Stimulated activated naive CD8-positive, alpha-beta T cell treated with anti-CD3 and anti-CD28 coated beads, Interleukin-15, Interleukin-2, amounts not matched to agents 100 U/mL and 50 U/mL, for 24 hours (primary cell): ENCODE measurements around the gene HAO2.

Source experiments
- ATAC-seq: fragments of 150-1000 bp; cut with Tn5 transposase; one replicate; pipeline ENCODE4 v1.10.0; 2021
- DNase-seq: peaks from one replicate; pipeline ENCODE4 v3.0.0; 2021

The HAO2 gene

DNA sequence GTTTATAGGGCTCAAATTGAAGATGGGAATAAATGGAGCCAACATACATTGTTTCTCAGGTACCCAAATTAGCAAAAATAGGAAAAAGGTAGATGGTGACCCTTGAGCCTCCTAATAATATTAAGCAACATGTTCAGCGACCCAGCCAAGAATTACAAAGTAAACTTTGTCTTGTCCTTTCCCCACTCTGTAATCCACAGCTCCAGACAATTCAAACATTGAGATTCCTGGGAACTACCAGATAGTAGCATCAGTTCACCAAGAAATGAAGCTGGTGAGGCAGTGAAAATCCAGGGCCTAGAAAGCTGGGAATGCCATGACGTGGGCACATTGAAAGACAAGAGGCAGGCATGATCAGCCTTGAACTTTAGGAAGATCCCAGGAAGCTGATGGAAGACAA, 11.7 kb downstream of the HAO2 start:
- ATAC-seq (no peak), DNase-seq (no peak)

DNA sequence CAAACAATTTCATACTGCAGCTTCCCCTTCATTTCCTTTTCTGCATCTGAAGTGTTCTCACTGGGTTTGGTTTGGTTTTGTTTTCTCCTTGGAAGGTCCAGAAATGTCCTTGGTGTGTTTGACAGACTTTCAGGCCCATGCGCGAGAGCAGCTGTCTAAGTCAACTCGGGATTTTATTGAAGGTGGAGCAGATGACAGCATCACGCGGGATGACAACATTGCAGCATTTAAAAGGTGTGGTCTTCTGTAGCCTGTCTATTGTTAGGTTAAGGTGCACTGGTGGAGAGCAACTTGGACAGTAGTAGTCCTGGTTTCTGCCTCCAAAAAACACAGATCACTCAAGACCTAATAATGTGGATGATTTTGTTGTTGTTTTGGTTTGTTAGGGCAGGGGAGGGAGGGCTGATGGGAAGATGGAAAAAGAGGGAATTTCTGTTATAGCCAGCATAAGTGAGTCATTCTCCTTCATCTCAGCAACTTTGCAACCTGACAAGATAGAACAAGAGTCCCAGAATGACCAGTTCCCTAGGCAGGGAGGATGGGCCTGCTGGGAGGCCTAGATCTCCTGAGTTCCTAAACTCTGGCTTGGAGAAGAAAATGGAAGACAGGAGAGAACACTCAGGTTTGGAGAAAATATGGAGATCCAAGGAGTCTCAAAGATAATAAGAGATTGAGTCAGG, 12.5 kb downstream of the HAO2 start:
- DNase-seq (no peak), ATAC-seq (no peak)

DNA sequence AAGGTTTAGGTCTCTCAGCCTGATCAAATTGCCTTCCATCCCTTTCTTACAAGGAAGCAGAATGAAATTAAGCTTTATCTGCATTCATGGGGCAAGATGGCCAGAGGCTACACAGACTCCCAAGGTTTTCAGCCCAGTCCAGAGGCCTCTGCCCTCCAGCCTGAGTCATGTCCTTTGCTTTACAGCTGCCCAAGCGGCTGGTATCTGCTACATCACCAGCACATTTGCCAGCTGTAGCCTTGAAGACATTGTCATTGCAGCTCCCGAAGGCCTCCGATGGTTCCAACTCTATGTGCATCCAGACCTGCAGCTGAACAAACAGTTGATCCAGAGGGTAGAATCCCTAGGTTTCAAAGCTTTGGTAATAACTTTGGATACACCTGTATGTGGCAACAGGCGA, 16.0 kb downstream of the HAO2 start:
- ATAC-seq, result no peak
- DNase-seq, result no peak

DNA sequence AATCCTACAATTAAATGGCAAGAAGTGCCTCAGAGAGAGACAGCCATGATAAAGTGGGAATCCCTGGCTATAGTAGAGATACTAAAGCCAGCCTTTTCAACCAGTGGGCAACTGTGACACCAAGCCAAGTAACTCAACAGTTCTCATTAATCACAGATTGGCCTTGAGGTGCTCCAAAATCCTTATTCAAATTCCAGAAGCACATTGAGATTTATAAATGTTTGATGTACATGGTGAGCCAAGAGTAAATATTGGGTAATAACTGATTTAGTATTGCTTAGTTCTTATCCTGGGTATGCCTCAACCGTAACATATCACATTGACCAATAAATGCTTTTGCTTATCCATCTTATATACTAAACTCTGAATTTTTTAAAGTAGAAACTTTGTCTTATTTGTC, 17.1 kb downstream of the HAO2 start:
- ATAC-seq, result no peak
- no peak for DNase-seq

DNA sequence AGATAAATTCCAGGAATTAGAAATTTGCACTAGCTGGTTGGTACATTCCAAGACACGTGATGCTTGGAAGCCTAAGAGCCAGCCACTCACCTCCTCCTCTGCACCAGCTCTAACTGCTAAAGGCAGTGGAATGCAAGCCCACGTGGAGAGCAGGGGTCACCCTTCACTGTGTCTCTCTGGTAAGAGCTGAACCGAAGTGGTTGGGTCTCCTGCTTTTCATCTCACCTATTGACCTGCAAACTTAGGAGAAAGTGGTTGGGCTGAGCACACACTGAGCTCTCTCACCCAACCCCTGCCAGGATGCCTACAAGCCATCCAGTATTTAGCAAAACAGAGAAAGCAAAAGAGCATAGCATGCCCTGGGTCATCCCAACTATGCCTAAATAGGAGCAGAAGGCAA, 19.3 kb downstream of the HAO2 start:
- ATAC-seq, result no peak
- DNase-seq, result no peak

DNA sequence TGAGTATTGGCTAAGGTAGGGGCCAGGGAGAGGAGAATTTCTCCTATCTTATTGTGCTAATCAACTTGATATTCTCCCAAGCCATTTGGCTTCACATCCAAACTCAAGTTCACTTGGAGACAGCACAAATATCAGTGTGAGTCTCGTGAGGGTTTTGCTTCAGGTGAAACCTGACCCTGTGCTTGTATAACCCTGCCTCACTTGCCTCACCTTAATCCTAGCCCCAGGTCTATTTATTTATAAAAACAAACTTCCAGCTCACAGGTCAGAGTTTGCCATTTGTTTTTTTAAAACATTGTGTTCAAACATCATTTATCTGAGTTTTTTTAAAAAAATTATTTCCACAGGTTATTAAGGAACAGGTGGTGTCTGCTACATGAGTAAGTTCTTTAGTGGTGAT, 19.9 kb downstream of the HAO2 start:
- no peak for ATAC-seq
- DNase-seq, result no peak

DNA sequence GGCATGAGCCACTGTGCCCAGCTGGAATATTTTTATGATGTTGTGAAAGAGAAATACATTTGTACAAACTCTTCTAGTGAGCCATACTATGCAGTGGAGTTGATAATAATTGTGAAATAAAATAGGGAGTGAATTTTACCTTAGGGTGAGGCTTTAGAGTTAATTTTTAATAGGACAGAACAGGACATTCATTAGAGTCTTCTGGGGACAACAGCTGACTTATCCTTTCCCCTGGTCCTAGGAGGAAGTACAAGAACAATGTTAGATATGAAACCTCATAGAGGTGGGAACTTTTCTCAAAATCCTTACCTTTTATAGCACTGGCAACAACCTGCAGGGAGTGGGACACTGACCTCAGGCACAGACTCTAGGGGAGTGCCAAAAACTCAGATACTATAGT, 21.9 kb downstream of the HAO2 start:
- DNase-seq (no peak), ATAC-seq (no peak)

DNA sequence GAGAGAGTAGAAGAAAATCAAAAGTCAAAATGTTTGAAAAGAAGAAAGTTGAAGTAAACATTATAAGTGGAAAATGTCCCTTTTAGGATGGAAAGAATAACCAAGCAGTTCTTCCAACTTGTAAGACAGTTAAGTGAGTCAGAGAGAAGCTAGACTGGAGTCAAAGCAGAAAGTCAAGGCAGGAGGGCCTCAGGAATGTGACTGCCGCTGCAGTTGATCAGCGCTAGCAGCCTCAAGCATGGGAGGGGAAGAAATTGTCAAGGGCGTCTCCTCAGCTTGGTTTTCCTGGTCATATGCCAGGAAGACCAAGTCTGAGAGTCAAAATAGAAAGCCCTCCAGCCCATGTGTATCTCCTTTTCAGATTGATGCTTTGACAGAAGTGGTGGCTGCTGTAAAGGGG, 23.2 kb downstream of the HAO2 start:
- ATAC-seq (no peak), DNase-seq (no peak)

DNA sequence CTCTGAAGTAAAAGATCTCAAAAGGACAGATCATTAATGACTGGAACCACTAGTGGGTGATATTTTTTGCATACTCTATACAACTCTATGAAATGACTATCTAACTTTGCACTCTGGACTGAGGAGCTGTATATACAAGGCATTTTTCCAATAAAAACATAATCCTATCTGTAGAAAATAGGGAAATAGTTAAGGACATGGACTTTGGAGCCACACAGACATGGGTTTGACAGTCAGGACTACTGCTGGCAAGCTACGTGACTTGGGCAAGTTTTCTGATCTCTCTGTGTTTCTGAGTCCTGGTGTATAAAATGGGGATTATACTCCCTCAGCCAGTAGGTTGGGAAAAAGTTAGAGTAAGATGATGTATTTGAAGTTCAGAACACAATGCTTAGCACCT, 25.5 kb downstream of the HAO2 start:
- ATAC-seq (no peak), DNase-seq (no peak)

DNA sequence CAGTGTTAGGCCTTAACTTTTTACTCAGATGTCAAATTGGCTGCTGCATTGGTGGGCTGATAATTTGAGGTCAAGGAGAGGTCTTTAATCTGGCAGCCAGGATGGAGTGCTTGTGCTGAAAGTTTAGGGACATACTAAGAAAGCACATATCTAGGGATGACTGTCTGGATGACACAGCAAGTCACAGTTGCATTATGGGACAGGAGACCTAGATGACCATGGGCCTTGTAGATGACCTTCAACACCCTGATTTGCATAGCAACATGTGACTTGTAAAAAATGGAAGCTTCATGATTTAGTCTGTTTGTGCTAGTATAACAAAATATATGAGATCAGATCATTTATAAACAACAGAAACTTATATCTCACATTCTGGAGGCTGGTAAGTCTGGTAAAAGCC, 28.4 kb downstream of the HAO2 start:
- ATAC-seq, result no peak
- no peak for DNase-seq

DNA sequence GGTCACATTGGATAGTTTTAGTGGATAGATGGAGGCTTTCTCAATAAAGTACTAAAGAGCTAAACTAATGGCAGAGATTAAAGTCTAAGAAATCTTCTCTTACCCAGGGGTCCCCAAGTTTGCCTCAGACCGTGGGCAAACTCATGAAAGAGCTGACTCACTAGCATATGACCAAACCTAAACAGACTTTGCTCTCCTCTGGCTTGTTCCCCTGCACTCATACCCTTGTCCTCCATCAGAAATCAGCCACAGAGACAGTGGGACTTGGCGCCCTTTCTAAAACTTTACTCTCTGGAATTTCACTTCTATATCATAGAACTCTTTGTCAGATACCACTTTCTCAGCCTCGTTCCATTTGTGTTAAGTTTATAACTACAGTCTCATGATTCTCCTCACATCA, 29.4 kb downstream of the HAO2 start:
- DNase-seq, result no peak
- no peak for ATAC-seq

DNA sequence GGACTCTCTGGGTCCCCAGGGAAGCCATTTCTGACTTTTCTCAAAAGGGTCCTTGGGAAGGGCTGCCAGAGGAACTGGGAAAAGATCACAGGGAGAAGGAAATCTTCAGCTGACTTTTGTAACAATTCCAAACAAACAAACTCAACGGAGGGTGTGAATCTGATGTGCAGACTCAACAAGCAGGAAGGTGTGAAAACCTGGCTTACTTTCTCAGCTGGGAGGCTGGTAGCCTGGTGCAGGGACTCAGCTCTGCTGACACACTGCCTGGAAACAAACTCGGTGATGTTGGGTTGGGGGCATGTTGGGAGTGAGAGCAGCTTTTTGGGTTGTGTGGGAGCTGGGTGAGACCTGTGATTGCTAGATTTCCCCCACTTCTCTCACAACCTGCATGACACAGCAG, 36.2 kb downstream of the HAO2 start:
- no peak for ATAC-seq
- DNase-seq, result no peak

DNA sequence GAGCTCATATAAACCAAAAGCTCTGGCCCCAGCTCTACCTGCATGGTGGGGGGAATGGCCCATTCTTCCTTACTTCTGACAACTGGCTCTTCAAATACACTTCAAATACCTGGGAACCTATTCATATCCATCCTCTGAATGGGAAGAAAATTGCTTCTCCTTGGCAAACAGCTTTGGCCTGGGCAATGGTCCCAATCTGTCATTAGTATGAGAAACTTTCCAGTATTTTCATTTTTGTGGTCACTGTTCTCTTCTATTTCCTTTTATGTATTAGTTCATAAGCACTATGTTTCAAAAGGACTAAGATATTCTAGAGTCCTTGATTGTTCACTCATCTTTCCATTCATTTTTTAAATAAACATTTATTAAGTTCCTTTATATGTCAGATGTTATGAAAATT, 41.1 kb downstream of the HAO2 start:
- DNase-seq, result no peak
- no peak for ATAC-seq

DNA sequence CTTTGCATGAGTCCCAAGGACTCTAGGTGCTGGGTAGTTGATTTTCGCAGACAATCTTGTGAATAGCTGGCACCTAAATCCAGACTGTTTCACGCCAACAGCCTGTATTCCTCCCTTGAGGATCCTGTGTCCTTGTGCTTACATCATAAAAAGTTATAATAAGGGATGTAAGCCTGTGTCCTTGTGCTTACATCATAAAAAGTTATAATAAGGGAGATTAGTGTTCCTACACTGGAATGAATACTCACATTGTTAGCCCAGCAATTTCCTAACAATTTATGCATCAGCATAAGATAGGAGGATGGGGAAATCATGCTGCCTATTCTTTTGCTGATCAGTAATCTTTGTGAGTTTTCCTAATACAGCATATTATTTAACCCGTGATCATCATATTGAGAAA, 42.4 kb downstream of the HAO2 start:
- ATAC-seq, result no peak
- no peak for DNase-seq

DNA sequence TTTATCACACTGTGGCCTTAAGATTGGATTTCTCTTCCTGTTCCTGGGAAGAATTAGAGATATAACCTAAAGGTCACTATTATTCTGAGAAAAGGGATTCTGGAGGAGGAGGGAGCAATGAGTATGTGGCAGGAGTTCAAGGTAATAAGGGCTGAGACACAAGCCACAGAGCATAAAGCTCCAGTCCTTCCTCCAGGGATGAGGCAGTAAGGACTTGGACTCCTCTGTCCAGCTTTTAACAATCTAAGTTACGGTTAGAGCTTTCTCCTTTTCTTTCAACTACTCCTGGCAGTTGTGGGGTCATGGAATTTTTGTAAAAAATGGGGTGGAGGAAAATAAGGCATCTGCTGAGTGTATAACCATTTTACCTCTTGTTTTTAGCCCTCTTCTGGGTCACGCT, 46.4 kb downstream of the HAO2 start, which contains the start of gene HSD3B2:
HSD3B2 (plus strand) TSS at position 201 of the 400 bp plus-strand sequence. CDS start 270 bp downstream, outside the sequence.
- ATAC-seq (no peak), DNase-seq (no peak)

DNA sequence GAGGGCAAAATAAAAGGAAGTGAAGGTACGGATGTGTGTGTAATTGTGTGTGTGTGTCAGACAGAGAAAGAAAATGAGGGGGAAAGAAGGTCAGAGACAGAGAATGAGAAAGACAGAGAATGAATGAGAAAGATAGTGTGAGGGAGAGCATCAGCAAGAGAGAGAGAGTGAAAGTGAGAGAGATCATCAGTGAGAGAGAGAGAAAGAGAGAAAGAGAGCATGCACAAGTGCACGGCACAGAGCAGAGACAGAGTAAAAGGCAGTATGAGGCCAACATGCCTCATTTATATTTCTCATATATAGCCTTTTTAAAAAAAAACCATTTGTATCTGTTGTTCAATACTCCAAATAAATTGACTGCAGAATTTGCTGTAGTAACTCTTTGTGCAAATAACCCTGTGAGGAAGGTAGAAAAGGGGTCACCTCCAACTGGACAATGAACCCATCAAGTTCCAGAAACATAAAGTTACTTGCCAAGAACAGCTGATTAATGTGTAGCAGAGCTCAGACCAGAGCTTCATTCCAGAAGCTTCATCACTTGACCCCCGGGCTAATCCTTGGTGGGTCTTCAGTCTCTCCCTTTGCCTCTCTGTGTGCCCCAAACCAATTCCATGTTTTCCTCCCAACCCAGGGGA, 47.5 kb downstream of the HAO2 start:
- no peak for ATAC-seq
- no peak for DNase-seq

DNA sequence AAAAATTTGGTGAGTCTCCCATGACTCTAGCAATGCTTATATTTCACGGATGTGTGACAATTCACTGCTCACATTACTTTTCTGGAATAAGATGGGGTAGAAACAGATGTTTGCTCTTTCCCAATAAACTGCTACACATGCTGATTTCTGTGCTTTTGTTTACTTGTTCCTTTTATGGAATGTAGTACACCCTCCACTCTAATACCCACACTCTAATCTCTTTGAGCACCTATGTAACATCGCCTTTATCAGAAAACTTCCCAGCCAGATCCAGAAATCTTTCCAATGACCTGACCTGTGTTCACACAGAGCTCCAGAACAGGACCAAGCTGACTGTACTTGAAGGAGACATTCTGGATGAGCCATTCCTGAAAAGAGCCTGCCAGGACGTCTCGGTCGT, 50.5 kb downstream of the HAO2 start:
- DNase-seq, result no peak
- ATAC-seq, result no peak

DNA sequence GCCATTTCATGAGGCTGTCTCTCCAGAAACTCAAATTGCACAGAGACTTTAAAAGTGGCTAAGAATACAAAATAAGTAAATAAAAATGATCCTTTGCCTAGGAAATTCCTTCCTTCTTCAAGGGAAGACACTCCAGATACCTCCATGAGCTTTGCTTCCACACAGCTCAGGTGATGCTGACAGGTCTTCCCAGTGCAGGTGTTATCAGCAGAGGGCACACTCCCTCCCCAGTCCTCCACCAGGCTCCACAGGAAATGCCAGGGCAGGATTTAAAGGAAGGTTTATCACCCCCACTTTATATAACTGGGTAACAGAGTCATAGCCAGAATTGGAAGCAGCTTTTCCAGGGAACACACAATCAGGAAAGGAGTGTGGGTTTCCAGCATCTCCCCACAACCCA, 52.1 kb downstream of the HAO2 start:
- DNase-seq (no peak), ATAC-seq (no peak)

DNA sequence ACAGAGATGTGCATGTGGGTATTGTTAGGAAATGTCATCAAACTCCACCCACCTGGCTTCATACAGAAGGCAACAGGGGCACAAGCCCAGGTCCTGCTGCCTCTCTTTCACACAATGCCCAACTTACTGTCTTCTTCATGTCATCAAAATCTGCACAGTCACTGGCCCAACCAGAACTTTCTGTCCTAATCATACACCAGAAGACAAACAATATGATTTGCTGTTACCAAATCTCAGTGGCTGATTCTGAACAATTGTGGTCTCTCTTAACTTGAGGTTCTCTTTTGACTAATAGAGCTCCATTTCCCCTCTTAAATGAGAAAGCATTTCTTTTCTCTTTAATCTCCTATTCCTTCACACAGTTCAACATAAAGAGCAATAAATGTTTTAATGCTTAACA, 54.0 kb downstream of the HAO2 start:
- ATAC-seq (no peak), DNase-seq (no peak)

DNA sequence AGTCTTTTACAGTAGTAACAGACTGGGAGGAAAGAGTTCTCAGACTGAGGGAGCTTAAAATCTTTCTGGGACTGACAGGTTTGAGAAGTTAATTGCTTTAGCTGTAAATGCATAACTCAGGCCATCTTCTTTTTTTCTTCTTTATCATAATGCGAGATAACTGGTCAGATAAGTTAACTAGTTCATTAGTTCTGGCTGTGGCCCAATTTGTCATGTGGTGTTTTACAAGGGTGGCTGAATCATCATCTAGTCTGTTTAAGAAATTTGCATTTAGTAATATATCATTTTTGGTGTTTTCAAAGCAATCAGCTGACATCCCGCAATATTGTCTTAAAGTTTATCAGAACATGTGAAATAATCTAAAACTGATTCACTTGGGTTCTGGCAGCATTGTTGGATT, 60.4 kb downstream of the HAO2 start:
- no peak for DNase-seq
- no peak for ATAC-seq

DNA sequence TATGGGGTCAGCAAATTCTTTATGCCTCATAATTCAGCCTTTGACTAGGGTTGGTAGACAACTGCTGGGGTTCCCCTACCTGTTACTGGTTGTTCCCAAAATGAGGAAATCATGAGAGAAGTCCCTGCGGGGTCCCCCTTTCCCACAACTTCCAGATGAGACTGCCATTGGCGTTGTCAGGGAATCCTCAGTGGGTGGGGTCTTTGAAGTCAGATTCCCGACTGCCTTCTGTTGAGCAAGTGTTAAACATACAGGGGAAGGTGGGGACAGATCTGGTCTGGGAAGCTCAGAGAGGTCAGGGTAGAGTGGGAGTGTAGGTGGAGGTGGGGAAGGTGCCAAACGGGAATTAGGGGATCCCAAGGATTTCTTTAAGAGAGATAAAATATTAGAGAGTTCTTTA, 61.1 kb downstream of the HAO2 start:
- DNase-seq, result no peak
- no peak for ATAC-seq

DNA sequence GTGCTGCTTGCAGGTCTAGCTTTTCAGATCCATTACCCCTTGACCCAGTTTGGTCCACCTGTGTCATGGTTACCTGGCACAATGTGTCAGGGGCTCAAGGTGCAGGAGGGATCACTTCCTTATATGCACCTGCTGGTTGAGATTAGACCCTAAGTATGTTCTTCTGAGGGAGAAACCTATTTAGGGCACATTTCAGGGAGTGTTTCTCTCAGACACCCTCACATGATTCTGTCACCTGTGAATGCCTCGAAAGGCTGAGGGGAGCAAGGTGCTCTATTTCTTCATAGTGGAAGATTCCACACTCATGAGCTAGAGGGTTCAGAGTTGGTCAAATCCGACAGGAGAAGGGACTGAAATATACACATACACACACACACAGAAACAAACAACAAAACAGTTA, 61.9 kb downstream of the HAO2 start:
- DNase-seq (no peak), ATAC-seq (no peak)

DNA sequence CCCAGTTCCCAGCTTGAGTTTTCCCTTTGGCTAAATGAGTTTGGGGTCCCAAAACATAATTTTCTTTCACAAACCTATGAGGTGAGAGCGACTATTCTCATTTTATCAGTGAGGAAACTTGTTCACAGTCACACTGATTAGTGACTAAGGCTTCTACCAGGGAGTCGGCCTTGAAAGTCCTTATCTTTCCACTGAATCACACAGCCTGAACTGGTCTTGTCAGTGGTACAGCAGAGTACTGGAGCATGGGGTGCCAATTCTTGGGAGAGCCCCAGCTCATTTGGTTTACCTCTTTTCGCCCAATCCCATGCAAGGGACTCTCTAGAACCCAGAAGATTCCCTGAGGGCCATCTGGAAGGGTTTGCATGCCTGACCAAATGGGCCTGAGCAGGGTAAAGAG, 63.3 kb downstream of the HAO2 start:
- ATAC-seq (no peak), DNase-seq (no peak)

DNA sequence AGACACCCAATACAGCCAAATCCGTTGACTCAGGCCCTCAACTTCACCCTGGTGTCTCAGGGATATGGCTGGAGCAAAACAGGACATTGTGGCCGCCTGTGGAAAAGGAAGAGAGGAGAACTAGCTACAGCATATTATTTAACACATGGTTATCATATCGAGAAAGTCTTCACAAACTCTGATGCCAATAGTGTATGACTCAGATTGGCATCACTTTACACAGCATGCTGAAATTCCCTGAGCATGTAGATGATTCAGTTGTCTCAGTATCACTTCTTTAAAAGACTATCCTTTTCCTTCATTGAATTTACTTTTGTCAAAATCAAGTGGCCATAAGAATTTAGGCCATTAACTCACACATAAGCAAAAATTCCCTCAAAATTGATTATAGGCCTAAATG, 66.5 kb downstream of the HAO2 start:
- ATAC-seq (no peak), DNase-seq (no peak)

DNA sequence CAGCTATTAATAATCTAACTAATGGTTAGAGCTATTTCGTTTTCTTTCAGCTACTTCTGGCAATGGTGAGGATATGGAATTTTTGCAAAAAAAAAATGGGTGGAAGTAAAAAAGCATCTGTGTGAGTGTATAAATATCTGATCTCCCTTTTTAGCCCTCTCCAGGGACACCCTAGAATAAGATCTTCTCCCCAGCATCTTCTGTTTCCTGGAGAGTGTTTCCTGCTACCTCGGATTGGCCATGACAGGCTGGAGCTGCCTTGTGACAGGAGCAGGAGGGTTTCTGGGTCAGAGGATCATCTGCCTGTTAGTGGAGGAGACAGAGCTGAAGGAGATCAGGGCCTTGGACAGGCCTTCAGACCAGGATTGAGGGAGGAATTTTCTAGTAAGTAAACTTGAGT, 70.2 kb downstream of the HAO2 start:
- no peak for ATAC-seq
- DNase-seq, result no peak
